Measurements from ENCODE around the gene EPS15. TPM values are rescaled to one million over a fixed set of nuclear protein-coding genes. Genes with fewer than 3 reads are reported as not detected.

Gene EPS15
- total RNA-seq, 1 donor from 2014 or later = 139 TPM

GRCh38 chr1:51348147-51348527 is 170.9 kb downstream of the EPS15 start:
- Mint-ChIP-seq H3K36me3 (ENCODE audit: unreplicated experiment) (no peaks in the 10 kb centered on the region), H3K27ac (ENCODE audit: unreplicated experiment) (no peak overlapping the region), H3K27me3 (ENCODE audit: unreplicated experiment) (peaks cover 14% of the 10 kb centered on the region), H3K4me3 (ENCODE audit: unreplicated experiment) (no peak overlapping the region), H3K4me1 (ENCODE audit: low read depth, unreplicated experiment) (peaks cover 4% of the 10 kb centered on the region), H3K9me3 (ENCODE audit: unreplicated experiment) (peaks cover 3% of the 10 kb centered on the region)
- TF ChIP-seq CTCF (IDR thresholded peaks at IDR 0.05; ENCODE audit: partially characterized antibody, unreplicated experiment) = no peak
- DNase-seq = no peak

- Mint-ChIP-seq H3K36me3 (ENCODE audit: unreplicated experiment) (no peaks in the 10 kb centered on the region), H3K4me1 (ENCODE audit: low read depth, unreplicated experiment) (peaks cover 4% of the 10 kb centered on the region), H3K9me3 (ENCODE audit: unreplicated experiment) (peaks cover 3% of the 10 kb centered on the region), H3K4me3 (ENCODE audit: unreplicated experiment) (no peak overlapping the region), H3K27me3 (ENCODE audit: unreplicated experiment) (peaks cover 14% of the 10 kb centered on the region), H3K27ac (ENCODE audit: unreplicated experiment) (no peak overlapping the region)
- DNase-seq = no peak
- no peak for TF ChIP-seq CTCF (IDR thresholded peaks at IDR 0.05; ENCODE audit: partially characterized antibody, unreplicated experiment)
Observed at GRCh38 chr1:51347398-51348146, 171.5 kb downstream of the EPS15 start.

GRCh38 chr1:51346086-51346942 is 172.8 kb downstream of the EPS15 start:
- Mint-ChIP-seq H3K36me3 (ENCODE audit: unreplicated experiment) (no peaks in the 10 kb centered on the region), H3K9me3 (ENCODE audit: unreplicated experiment) (peaks cover 3% of the 10 kb centered on the region), H3K27me3 (ENCODE audit: unreplicated experiment) (peaks cover 14% of the 10 kb centered on the region), H3K4me3 (ENCODE audit: unreplicated experiment) (no peak overlapping the region), H3K4me1 (ENCODE audit: low read depth, unreplicated experiment) (peaks cover 4% of the 10 kb centered on the region), H3K27ac (ENCODE audit: unreplicated experiment) (no peak overlapping the region)
- TF ChIP-seq CTCF (IDR thresholded peaks at IDR 0.05; ENCODE audit: partially characterized antibody, unreplicated experiment) = no peak
- no peak for DNase-seq

GRCh38 chr1:51345300-51345687 is 173.8 kb downstream of the EPS15 start:
- Mint-ChIP-seq H3K4me3 (ENCODE audit: unreplicated experiment) (no peak overlapping the region), H3K27ac (ENCODE audit: unreplicated experiment) (no peak overlapping the region), H3K9me3 (ENCODE audit: unreplicated experiment) (peaks cover 3% of the 10 kb centered on the region), H3K27me3 (ENCODE audit: unreplicated experiment) (peaks cover 14% of the 10 kb centered on the region), H3K4me1 (ENCODE audit: low read depth, unreplicated experiment) (peaks cover 4% of the 10 kb centered on the region), H3K36me3 (ENCODE audit: unreplicated experiment) (no peaks in the 10 kb centered on the region)
- no peak for DNase-seq
- TF ChIP-seq CTCF (IDR thresholded peaks at IDR 0.05; ENCODE audit: partially characterized antibody, unreplicated experiment) = no peak

Data from glutamatergic neuron (in vitro differentiated cells).